NCI-H1436 treated with DMSO at 0.1 percent for 48 hours (cell line): Measurements from ENCODE around the gene FAM217B.

Experiments used
- DNase-seq: peaks from one replicate; lab custom pipeline; 2025; lab: John Stamatoyannopoulos, UW

Gene FAM217B

GRCh38 chr20:59977086-59977485 lies 36.9 kb downstream of the FAM217B start:
- no peak for DNase-seq

GRCh38 chr20:59983076-59983475 lies 42.9 kb downstream of the FAM217B start:
- DNase-seq: no peak

- no peak for DNase-seq
Measured at GRCh38 chr20:59984541-59984940, 44.4 kb downstream of the FAM217B start.

GRCh38 chr20:59985164-59985563 lies 45.0 kb downstream of the FAM217B start:
- no peak for DNase-seq

- DNase-seq: no peak
Measured at GRCh38 chr20:59985864-59986263, 45.7 kb downstream of the FAM217B start.

- no peak for DNase-seq
Measured at GRCh38 chr20:59987135-59987534, 46.9 kb downstream of the FAM217B start.

DNA sequence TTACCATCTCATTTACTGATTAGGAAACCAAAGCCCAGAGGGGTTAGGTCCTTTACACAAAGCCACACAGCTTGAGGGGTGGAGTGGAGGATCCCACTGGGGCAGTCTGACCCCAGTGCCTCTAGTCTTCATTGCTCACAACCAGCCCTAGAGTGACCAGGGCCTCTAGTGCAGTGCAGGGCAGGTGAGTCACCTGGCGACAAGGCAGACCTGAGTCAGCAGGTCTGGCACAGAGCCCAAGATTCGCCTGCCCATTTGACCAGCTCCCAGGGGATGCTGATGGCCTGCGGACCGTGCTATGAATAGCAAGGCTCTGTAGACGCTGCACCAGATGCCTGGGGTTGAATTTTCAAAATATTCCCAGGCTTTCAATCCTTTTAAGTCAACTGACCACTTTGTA lies 48.0 kb downstream of the FAM217B start:
- no peak for DNase-seq

- DNase-seq: no peak
Measured at GRCh38 chr20:59992526-59993084, 52.4 kb downstream of the FAM217B start.

- no peak for DNase-seq
Measured at GRCh38 chr20:59993736-59994430, 53.7 kb downstream of the FAM217B start.

GRCh38 chr20:59994697-59995122 lies 54.5 kb downstream of the FAM217B start:
- DNase-seq: no peak

DNA sequence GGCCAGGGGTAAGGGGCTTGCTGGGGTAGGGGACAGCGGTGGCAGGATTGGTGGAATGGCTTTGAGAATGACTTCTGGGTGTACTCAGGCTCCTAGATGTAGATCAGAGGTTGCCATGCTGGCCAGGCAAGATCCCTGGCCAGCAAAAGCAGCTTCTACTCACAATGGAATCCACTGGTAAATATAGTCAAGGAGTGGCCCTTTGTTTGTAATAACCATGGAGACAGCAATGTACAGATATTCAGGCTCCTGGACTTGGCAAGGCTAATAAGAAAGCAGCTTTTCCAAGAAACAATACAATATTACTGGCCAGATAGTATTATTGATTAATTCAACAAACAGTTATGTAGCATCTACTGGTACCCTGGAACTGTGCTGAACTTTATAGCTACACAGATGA lies 55.9 kb downstream of the FAM217B start:
- no peak for DNase-seq

GRCh38 chr20:59997896-59998295 lies 57.7 kb downstream of the FAM217B start:
- DNase-seq: no peak
